Stimulated activated CD8-positive, alpha-beta memory T cell treated with anti-CD3 and anti-CD28 coated beads, Interleukin-15, amount 100 ng/mL, for 48 hours (primary cell): ENCODE results near the gene ATOH8.
A peak's percentile ranks its signal among the peaks of the same experiment; 100 is the strongest.

Experiments used
- DNase-seq, 2 donors: peaks; one replicate each; pipeline ENCODE4 v3.0.0-alpha.2; 2020; ENCODE audit warnings: low read depth in 2 of 2

Gene ATOH8

GRCh38 chr2:85754313-85755095 lies 713 bp downstream of the ATOH8 start:
- DNase-seq, result peak in 1 of 2 donors; percentile 16

- no peak for DNase-seq
Measured at GRCh38 chr2:85755122-85756027, 1.6 kb downstream of the ATOH8 start.

- DNase-seq, result no peak
Measured at GRCh38 chr2:85756195-85756594, 2.4 kb downstream of the ATOH8 start.

- no peak for DNase-seq
Measured at GRCh38 chr2:85756822-85757435, 3.1 kb downstream of the ATOH8 start.

- no peak for DNase-seq
Measured at GRCh38 chr2:85757860-85758259, 4.1 kb downstream of the ATOH8 start.

GRCh38 chr2:85758361-85759256 lies 4.8 kb downstream of the ATOH8 start:
- DNase-seq, result no peak

GRCh38 chr2:85759257-85759613 lies 5.4 kb downstream of the ATOH8 start:
- no peak for DNase-seq

GRCh38 chr2:85760371-85760770 lies 6.6 kb downstream of the ATOH8 start:
- DNase-seq, result no peak

GRCh38 chr2:85760872-85761271 lies 7.1 kb downstream of the ATOH8 start:
- DNase-seq, result no peak

GRCh38 chr2:85761512-85761944 lies 7.7 kb downstream of the ATOH8 start:
- DNase-seq, result no peak

- no peak for DNase-seq
Measured at GRCh38 chr2:85761946-85762345, 8.2 kb downstream of the ATOH8 start.

GRCh38 chr2:85763132-85763531 lies 9.3 kb downstream of the ATOH8 start:
- DNase-seq, result no peak

GRCh38 chr2:85763831-85764230 lies 10.0 kb downstream of the ATOH8 start:
- no peak for DNase-seq

- no peak for DNase-seq
Measured at GRCh38 chr2:85765081-85765731, 11.4 kb downstream of the ATOH8 start.

- no peak for DNase-seq
Measured at GRCh38 chr2:85766229-85766628, 12.4 kb downstream of the ATOH8 start.

- no peak for DNase-seq
Measured at GRCh38 chr2:85767803-85768665, 14.2 kb downstream of the ATOH8 start.

GRCh38 chr2:85768713-85769112 lies 14.9 kb downstream of the ATOH8 start:
- DNase-seq, result no peak

GRCh38 chr2:85769236-85769982 lies 15.6 kb downstream of the ATOH8 start:
- DNase-seq, result no peak

- DNase-seq, result no peak
Measured at GRCh38 chr2:85769983-85770362, 16.2 kb downstream of the ATOH8 start.
